Transverse colon (tissue), 4 donors: ENCODE results near the gene HPSE. TPM values are rescaled to one million over a fixed set of nuclear protein-coding genes. Genes with fewer than 3 reads are reported as not detected.

Source experiments
- DNase-seq: peaks from one replicate; pipeline ENCODE4 v3.0.0-alpha.2; 2019
- H3K27ac ChIP-seq, 4 donors: fragments of 200-600 bp; sonication (generic); 2 replicates each; pipeline ENCODE4 v1.5.1; 2016 to 2018; ENCODE audit warnings: inconsistent platforms in 4 of 4
- H3K27me3 ChIP-seq: fragments of 200-600 bp; sonication (generic); 2 replicates; pipeline ENCODE4 v1.5.1; 2017; ENCODE audit warnings: inconsistent platforms
- H3K36me3 ChIP-seq, 4 donors: fragments of 200-600 bp; sonication (generic); 2 replicates each; pipeline ENCODE4 v1.5.1; 2017 to 2019; ENCODE audit warnings: inconsistent platforms in 4 of 4
- H3K4me1 ChIP-seq, 4 donors: fragments of 200-600 bp; sonication (generic); 2 replicates each; pipeline ENCODE4 v1.5.1; 2017 to 2020; ENCODE audit warnings: inconsistent platforms in 4 of 4
- H3K4me3 ChIP-seq, 4 donors: fragments of 200-600 bp; sonication (generic); 1 replicate in 1 of 4; 2 replicates in 3 of 4; pipeline versions ENCODE4 v1.5.1 to v1.6.1; 2017 to 2019; ENCODE audit warnings: inconsistent platforms in 4 of 4
- H3K9me3 ChIP-seq, 2 donors: fragments of 200-600 bp; sonication (generic); 2 replicates each; pipeline ENCODE4 v1.5.1; 2017 to 2019; ENCODE audit warnings: inconsistent platforms in 2 of 2
- CTCF ChIP-seq, 5 experiments: fragments of 200-600 bp in 3 of 5; fragments of 450-650 bp in 2 of 5; sonication (generic) in 3 of 5; IDR thresholded peaks; 1 replicate in 2 of 5; 2 replicates in 3 of 5; pipeline ENCODE4 v1.5.1; 2016 to 2017; ENCODE audit warnings: antibody characterized with exemption in 5 of 5, inconsistent platforms in 3 of 5, mild to moderate bottlenecking in 2 of 5, moderate library complexity in 1 of 5
- EP300 ChIP-seq: sonication (generic); formaldehyde crosslinking; IDR thresholded peaks from one replicate; pipeline ENCODE4 v1.6.1; 2017; ENCODE audit warnings: antibody characterized with exemption, low read depth
- POLR2A ChIP-seq: fragments of 450-650 bp; IDR thresholded peaks from one replicate; pipeline ENCODE4 v1.6.1; 2016; ENCODE audit warnings: antibody characterized with exemption, mild to moderate bottlenecking, moderate library complexity
- POLR2AphosphoS5 ChIP-seq, 3 donors: sonication (generic); formaldehyde crosslinking; IDR thresholded peaks; one replicate each; pipeline ENCODE4 v1.6.1; 2016; ENCODE audit warnings: antibody characterized with exemption in 3 of 3
- WGBS, 2 donors: methylation state at CpG; one replicate each; pipeline ENCODE4 v1.1.5; 2018; ENCODE audit warnings: low coverage in 1 of 2; 5-methylcytosine and 5-hydroxymethylcytosine counted together
- in situ Hi-C, 4 donors: fragments of 200-750 bp; cut with MboI; loops; one replicate each; pipeline versions ENCODE4 v1.15.0 to v1.15.1; 2017; ENCODE audit warnings: low sequenced_read_pairs in 3 of 4, low pct_ligation_motif_present in 1 of 4, low pct_unique_long_range_greater_than_20kb in 1 of 4
- intact Hi-C: fragments of 100-400 bp; cut with DNase I; formaldehyde crosslinking; loops from one replicate; pipeline ENCODE4 v1.15.1; 2023; ENCODE audit warnings: low total_unique reads
- total RNA-seq, 4 donors: library from RNA; depleted of rRNA; stranded (reverse); fragments of >200 nt; gene quantifications; one replicate each; pipeline ENCODE4 v1.1.0, GENCODE V29; 2016

The HPSE gene
- total RNA-seq, 4 donors from 2014 or later, result 0.75 to 5.4 (median 4.3) TPM

GRCh38 chr4:83335701-83336100, 1.1 kb upstream of the HPSE start:
- no peak for TF ChIP-seq POLR2A
- no peak for TF ChIP-seq EP300
- TF ChIP-seq POLR2AphosphoS5 (IDR thresholded peaks at IDR 0.05), result no peak
- TF ChIP-seq CTCF (IDR thresholded peaks at IDR 0.05), result no peak
- in situ Hi-C loops, result no loop called here
- H3K36me3 ChIP-seq, result no peaks in the 10 kb centered on the region
- intact Hi-C loops, result no loop called here
- H3K9me3 ChIP-seq, result peaks cover 0 to 4% of the 10 kb centered on the region in 2 donors
- H3K4me1 ChIP-seq, result peaks cover 0 to 20% (median 12%) of the 10 kb centered on the region in 4 donors
- peaks cover 10% of the 10 kb centered on the region for H3K27me3 ChIP-seq
- no peak overlapping the region for H3K4me3 ChIP-seq
- no peak for DNase-seq
- 32 to 54% methylated on average over 2 to 6 of the region's 6 CpGs for WGBS, 2 donors
- no peak overlapping the region for H3K27ac ChIP-seq

GRCh38 chr4:83331956-83332355, 2.7 kb downstream of the HPSE start:
- intact Hi-C loops, result no loop called here
- Histone ChIP-seq H3K9me3 (no peaks in the 10 kb centered on the region), H3K27ac (no peak overlapping the region), H3K4me1 (peaks cover 0 to 20% (median 12%) of the 10 kb centered on the region in 4 donors), H3K4me3 (no peak overlapping the region), H3K27me3 (peaks cover 10% of the 10 kb centered on the region), H3K36me3 (no peaks in the 10 kb centered on the region)
- TF ChIP-seq CTCF (IDR thresholded peaks at IDR 0.05), result no peak
- no peak for TF ChIP-seq EP300
- TF ChIP-seq POLR2AphosphoS5 (IDR thresholded peaks at IDR 0.05), result no peak
- no peak for TF ChIP-seq POLR2A
- in situ Hi-C loops, result no loop called here
- DNase-seq, result no peak
- 66 to 82% methylated on average over 3 of the region's 3 CpGs for WGBS, 2 donors

GRCh38 chr4:83329521-83330110, 5.0 kb downstream of the HPSE start:
- H3K4me3 ChIP-seq, result no peak overlapping the region
- TF ChIP-seq POLR2AphosphoS5 (IDR thresholded peaks at IDR 0.05) (no peak), CTCF (IDR thresholded peaks at IDR 0.05) (no peak), POLR2A (no peak), EP300 (no peak)
- no peak overlapping the region for H3K27ac ChIP-seq
- intact Hi-C loops (no loop called here), in situ Hi-C loops (no loop called here)
- DNase-seq, result no peak
- 77 to 80% methylated on average over 3 to 5 of the region's 5 CpGs for WGBS, 2 donors
- no peaks in the 10 kb centered on the region for H3K36me3 ChIP-seq
- H3K4me1 ChIP-seq, result peaks cover 0 to 9% (median 5%) of the 10 kb centered on the region in 4 donors
- H3K9me3 ChIP-seq, result no peaks in the 10 kb centered on the region
- H3K27me3 ChIP-seq, result peaks cover 8% of the 10 kb centered on the region

GRCh38 chr4:83328521-83329187, 6.0 kb downstream of the HPSE start:
- TF ChIP-seq EP300 (no peak), CTCF (IDR thresholded peaks at IDR 0.05) (no peak)
- H3K9me3 ChIP-seq, result no peaks in the 10 kb centered on the region
- no peaks in the 10 kb centered on the region for H3K4me1 ChIP-seq
- in situ Hi-C loops (no loop called here), intact Hi-C loops (no loop called here)
- H3K27ac ChIP-seq, result no peak overlapping the region
- H3K27me3 ChIP-seq, result no peaks in the 10 kb centered on the region
- no peak for DNase-seq
- H3K36me3 ChIP-seq, result no peaks in the 10 kb centered on the region
- no peak overlapping the region for H3K4me3 ChIP-seq
- WGBS, 2 donors, result 75 to 77% methylated on average over 6 to 7 of the region's 7 CpGs
